Kidney (tissue), 14 donors: ENCODE data around the gene ADGRA1. TPM values are rescaled to one million over a fixed set of nuclear protein-coding genes. Genes with fewer than 3 reads are reported as not detected.

ENCODE experiments used
- DNase-seq, 5 donors: peaks; one replicate each; pipeline ENCODE4 v3.0.0-alpha.2; 2013 to 2020
- FAIRE-seq: peaks from 2 replicates; lab custom pipeline; 2012; peaks lifted over from hg19 to GRCh38; lab: Jason Lieb, UNC
- H3K27ac ChIP-seq, 2 donors: one replicate each; pipeline ENCODE4 v1.7.0; 2013; ENCODE audit warnings: low read depth in 2 of 2, low read length in 2 of 2, inconsistent platforms in 1 of 2
- H3K27me3 ChIP-seq: one replicate; pipeline ENCODE4 v1.7.1; 2013; ENCODE audit warnings: low read length, inconsistent platforms; ENCODE audit not compliant: control insufficient read depth, insufficient read depth
- H3K36me3 ChIP-seq, 3 donors: one replicate each; pipeline versions ENCODE4 v1.7.0 to v1.7.1; 2013; ENCODE audit warnings: low read length in 3 of 3, control low read depth in 1 of 3, inconsistent platforms in 1 of 3; ENCODE audit not compliant: insufficient read depth in 3 of 3, control insufficient read depth in 2 of 3
- H3K4me1 ChIP-seq, 3 donors: one replicate each; pipeline versions ENCODE4 v1.7.0 to v1.7.1; 2013; ENCODE audit warnings: low read length in 3 of 3, inconsistent platforms in 1 of 3, low read depth in 1 of 3; ENCODE audit not compliant: control insufficient read depth in 2 of 3, insufficient read depth in 2 of 3
- H3K4me3 ChIP-seq, 3 donors: one replicate each; pipeline versions ENCODE4 v1.7.0 to v1.8.1; 2013; ENCODE audit warnings: low read length in 3 of 3, control low read depth in 1 of 3, inconsistent platforms in 1 of 3
- H3K9ac ChIP-seq, 3 donors: one replicate each; pipeline versions ENCODE4 v1.7.0 to v1.7.1; 2013; ENCODE audit warnings: low read length in 3 of 3, control low read depth in 1 of 3, inconsistent platforms in 1 of 3
- H3K9me3 ChIP-seq, 3 donors: one replicate each; pipeline versions ENCODE4 v1.7.0 to v1.7.1; 2013; ENCODE audit warnings: low read length in 3 of 3, control low read depth in 1 of 3, inconsistent platforms in 1 of 3; ENCODE audit not compliant: control insufficient read depth in 2 of 3, insufficient read depth in 1 of 3
- CTCF ChIP-seq: IDR thresholded peaks from 3 replicates; pipeline ENCODE4 v1.5.1; 2012; ENCODE audit warnings: mild to moderate bottlenecking, moderate library complexity, borderline replicate concordance; ENCODE audit not compliant: insufficient read depth; ENCODE audit errors: extremely low read depth
- intact Hi-C: fragments of 100-400 bp; cut with DNase I; formaldehyde crosslinking; loops from one replicate; pipeline ENCODE4 v1.11.1; 2022
- polyA plus RNA-seq: library from polyadenylated mRNA; stranded (reverse); fragments of 350-450 nt; fragmentation: Illumina TruSeq; extraction: RNeasy Lipid Tissue Mini Kit (QIAGEN cat#74804); gene quantifications from one replicate; pipeline ENCODE4 v1.2.3, GENCODE V29; 2014; ENCODE audit warnings: low read depth, low replicate concordance; ENCODE audit not compliant: insufficient read depth
- total RNA-seq: library from RNA; stranded (reverse); fragmentation: NEBNext Ultra II Directional; extraction: Animal tissue kit (Norgen Biotek cat#: 25700); gene quantifications from one replicate; pipeline ENCODE4 v1.2.1, GENCODE V29; 2021
- donor health status: control.
- donor health status: control.
- donor health status: control.
- donor health status: control.
- donor health status: control.
- donor health status: DM: yes; HTN: yes; CAD: no.
- donor health status: Normal renal cell carcinoma (clear cell type).

ADGRA1 gene
- total and polyA plus RNA-seq, 2 donors from 2014 or later: 0.91 to 1.1 TPM

GRCh38 chr10:133158756-133159610 lies 71.3 kb downstream of the ADGRA1 start:
- Histone ChIP-seq H3K9ac (no peak overlapping the region), H3K4me3 (no peak overlapping the region), H3K27me3 (no peaks in the 10 kb centered on the region), H3K9me3 (no peaks in the 10 kb centered on the region), H3K36me3 (no peaks in the 10 kb centered on the region), H3K27ac (no peak overlapping the region), H3K4me1 (peaks cover 0 to 8% (median 0%) of the 10 kb centered on the region in 3 donors)
- intact Hi-C loops: no loop called here
- FAIRE-seq (no peak), DNase-seq (peak; percentile 71 to 88 (median 81))
- TF ChIP-seq CTCF: no peak

DNA sequence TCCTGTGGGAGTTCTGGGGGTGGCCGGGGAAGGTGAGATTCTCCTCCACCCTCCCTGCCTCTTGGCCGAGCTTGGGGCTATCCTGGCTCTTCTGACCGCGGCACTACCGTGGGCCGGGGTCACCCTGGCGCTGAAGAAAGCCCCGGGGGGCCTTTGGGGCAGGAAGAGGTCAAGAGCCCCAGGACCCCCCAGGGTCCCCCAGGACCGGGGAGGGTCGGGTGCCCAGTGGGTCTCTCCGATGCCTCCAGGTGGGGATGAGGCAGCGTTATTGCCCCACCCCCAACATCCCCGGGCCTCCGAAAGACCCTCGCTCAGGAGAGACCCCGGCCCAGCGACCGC lies 71.9 kb downstream of the ADGRA1 start:
- Histone ChIP-seq H3K27ac (no peak overlapping the region), H3K9me3 (no peaks in the 10 kb centered on the region), H3K4me1 (peaks cover 0 to 8% (median 0%) of the 10 kb centered on the region in 3 donors), H3K36me3 (no peaks in the 10 kb centered on the region), H3K9ac (no peak overlapping the region), H3K27me3 (no peaks in the 10 kb centered on the region), H3K4me3 (no peak overlapping the region)
- FAIRE-seq: no peak
- TF ChIP-seq CTCF: no peak
- DNase-seq: peak in 1 of 5 donors; percentile 87
- intact Hi-C loops: no loop called here

DNA sequence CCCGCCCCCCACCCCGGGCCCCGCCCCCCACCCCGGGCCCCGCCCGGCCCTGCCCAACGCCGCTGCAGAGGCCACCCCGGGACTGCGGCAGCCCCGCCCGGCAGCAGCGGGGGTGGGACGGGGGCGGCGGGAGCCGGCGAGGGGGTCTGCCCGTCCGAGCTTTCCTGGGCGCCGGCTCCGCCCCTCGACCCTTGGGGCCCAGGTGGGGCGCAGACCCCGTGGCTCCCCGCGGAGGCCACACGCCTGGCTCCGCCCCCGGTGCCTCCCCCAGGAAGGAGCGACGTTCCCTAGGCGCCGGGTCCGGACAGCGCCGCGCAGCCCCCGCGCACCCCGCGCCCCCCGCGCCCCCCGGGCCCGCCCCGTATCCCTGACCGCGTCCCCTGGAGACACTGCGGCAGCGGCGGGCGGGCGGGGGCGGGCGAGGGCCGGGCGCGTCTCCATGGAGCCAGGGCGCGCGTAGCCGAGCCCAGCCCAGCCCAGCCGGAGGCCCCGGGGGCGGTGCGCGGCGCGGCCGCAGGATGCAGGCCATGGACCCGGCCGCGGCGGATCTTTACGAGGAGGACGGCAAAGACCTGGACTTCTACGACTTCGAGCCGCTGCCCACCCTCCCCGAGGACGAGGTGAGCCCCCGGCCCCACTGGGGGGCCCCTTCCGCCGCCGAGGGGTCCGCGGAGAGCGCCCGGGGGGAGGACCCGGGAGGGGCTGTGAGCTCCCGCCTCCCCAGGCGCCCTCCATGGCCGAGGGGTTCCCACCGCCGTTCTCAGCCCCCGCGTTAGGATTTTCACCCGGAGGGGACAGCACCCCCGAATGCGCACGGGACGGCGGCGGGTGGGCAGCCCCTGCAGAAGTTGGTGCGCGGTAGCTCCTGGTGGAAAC lies 72.5 kb downstream of the ADGRA1 start, which contains the start of gene KNDC1:
Gene KNDC1 (plus strand): TSS at position 270 of the 876 bp plus-strand sequence. CDS start 249 bp downstream, at position 519.
- intact Hi-C loops: no loop called here
- TF ChIP-seq CTCF: no peak
- DNase-seq (peak; percentile 68 to 86 (median 84)), FAIRE-seq (no peak)
- peak within 1 kb of the TSS in 1 of 3 donors; percentile 47 for H3K4me3 ChIP-seq
- no peaks in the 10 kb centered on the region for H3K36me3 ChIP-seq
- no peak within 1 kb of the TSS for H3K27ac ChIP-seq
- no peaks in the 10 kb centered on the region for H3K9me3 ChIP-seq
- peaks cover 0 to 8% (median 0%) of the 10 kb centered on the region in 3 donors for H3K4me1 ChIP-seq
- no peak within 1 kb of the TSS for H3K9ac ChIP-seq
- H3K27me3 ChIP-seq: no peaks in the 10 kb centered on the region
